IMR-90 (cell line): ENCODE measurements around the gene EHBP1. TPM values are rescaled to one million over a fixed set of nuclear protein-coding genes. Genes with fewer than 3 reads are reported as not detected.

ENCODE experiments used
- ATAC-seq: fragments of 200-7000 bp; cut with Tn5 transposase; 2 replicates; pipeline ENCODE4 v1.9.1; 2020; ENCODE audit warnings: low read depth, mild to moderate bottlenecking, moderate library complexity
- BruUV-seq: library from RNA; stranded (reverse); fragments of 400-500 nt; replicated peaks from 2 replicates; lab custom pipeline; 2021; lab: Mats Ljungman, UMichigan
- CTCF ChIA-PET: fragments of 300-600 bp; formaldehyde crosslinking; extraction: SDS; loops from one replicate; lab custom pipeline; 2021; ENCODE audit warnings: antibody characterized with exemption; lab: Yijun Ruan, JAX
- POLR2A ChIA-PET: fragments of 300-600 bp; sonication (Branson Sonifier 250); formaldehyde crosslinking; loops from one replicate; lab custom pipeline; 2022; ENCODE audit warnings: antibody characterized with exemption; ENCODE audit not compliant: unreplicated experiment; lab: Charles Lee
- DNase-seq: peaks from one replicate; pipeline ENCODE4 v3.0.0; 2013
- H2AFZ ChIP-seq: replicated peaks from 2 replicates; pipeline ENCODE3; 2013; ENCODE audit warnings: low read length, mild to moderate bottlenecking; ENCODE audit not compliant: poor library complexity
- H2AK5ac ChIP-seq: 2 replicates; pipeline ENCODE4 v1.6.1; 2013; ENCODE audit warnings: low read depth, low read length, inconsistent platforms
- H2AK9ac ChIP-seq: replicated peaks from 2 replicates; pipeline ENCODE3; 2013; ENCODE audit warnings: mild to moderate bottlenecking, low read depth, low read length, moderate library complexity; ENCODE audit not compliant: poor library complexity
- H2BK120ac ChIP-seq: 2 replicates; pipeline ENCODE4 v1.6.1; 2013; ENCODE audit warnings: low read depth, low read length, inconsistent platforms
- H2BK15ac ChIP-seq: 3 replicates; pipeline ENCODE4 v1.6.1; 2013; ENCODE audit warnings: low read depth, low read length, inconsistent platforms
- H2BK20ac ChIP-seq: 2 replicates; pipeline ENCODE4 v1.6.1; 2013; ENCODE audit warnings: low read depth, mild to moderate bottlenecking, inconsistent platforms, low read length, moderate library complexity
- H2BK5ac ChIP-seq: 2 replicates; pipeline ENCODE4 v1.6.1; 2013; ENCODE audit warnings: mild to moderate bottlenecking, low read depth, low read length, inconsistent platforms; ENCODE audit not compliant: poor library complexity, severe bottlenecking
- H3K14ac ChIP-seq: replicated peaks from 2 replicates; pipeline ENCODE4 v1.6.1; 2013; ENCODE audit warnings: low read depth, low read length, inconsistent platforms
- H3K18ac ChIP-seq: 2 replicates; pipeline ENCODE4 v1.6.1; 2013; ENCODE audit warnings: low read depth, low read length, control low read depth
- H3K23ac ChIP-seq: 2 replicates; pipeline ENCODE4 v1.6.1; 2013; ENCODE audit warnings: low read depth, low read length, inconsistent platforms
- H3K27ac ChIP-seq: 2 replicates; pipeline ENCODE4 v1.5.1; 2013; ENCODE audit warnings: mild to moderate bottlenecking, control low read depth, low read length; ENCODE audit not compliant: insufficient read depth
- H3K27me3 ChIP-seq: 2 replicates; pipeline ENCODE4 v1.6.1; 2013; ENCODE audit warnings: low read length; ENCODE audit not compliant: control insufficient read depth, insufficient read depth
- H3K36me3 ChIP-seq: 2 replicates; pipeline ENCODE4 v1.6.1; 2013; ENCODE audit warnings: low read length, mixed read lengths; ENCODE audit not compliant: control insufficient read depth, insufficient read depth
- H3K4ac ChIP-seq: 2 replicates; pipeline ENCODE4 v1.6.1; 2013; ENCODE audit warnings: low read depth, low read length, inconsistent platforms
- H3K4me1 ChIP-seq: 2 replicates; pipeline ENCODE4 v1.6.1; 2013; ENCODE audit warnings: low read length, mixed read lengths; ENCODE audit not compliant: control insufficient read depth, insufficient read depth
- H3K4me2 ChIP-seq: 2 replicates; pipeline ENCODE4 v1.6.1; 2013; ENCODE audit warnings: low read depth, mild to moderate bottlenecking, control low read depth, low read length, moderate library complexity
- H3K4me3 ChIP-seq: 2 replicates; pipeline ENCODE4 v1.5.1; 2013; ENCODE audit warnings: low read depth, mild to moderate bottlenecking, control low read depth, low read length, moderate library complexity; ENCODE audit not compliant: insufficient read depth
- H3K56ac ChIP-seq: 2 replicates; pipeline ENCODE4 v1.6.1; 2013; ENCODE audit warnings: low read length, inconsistent platforms; ENCODE audit not compliant: insufficient read depth; ENCODE audit errors: extremely low read depth
- H3K79me1 ChIP-seq, 2 experiments: 2 replicates each; pipeline ENCODE4 v1.6.1; 2013; ENCODE audit warnings: low read length in 2 of 2, inconsistent platforms in 1 of 2, low read depth in 1 of 2
- H3K9ac ChIP-seq: 2 replicates; pipeline ENCODE4 v1.6.1; 2013; ENCODE audit warnings: low read depth, low read length, control low read depth
- H3K9me1 ChIP-seq: 2 replicates; pipeline ENCODE4 v1.6.1; 2013; ENCODE audit warnings: low read length, inconsistent platforms; ENCODE audit not compliant: insufficient read depth
- H3K9me3 ChIP-seq: 2 replicates; pipeline ENCODE4 v1.6.1; 2013; ENCODE audit warnings: low read length; ENCODE audit not compliant: control insufficient read depth, insufficient read depth
- H4K20me1 ChIP-seq: 2 replicates; pipeline ENCODE4 v1.6.1; 2013; ENCODE audit warnings: low read length, inconsistent platforms; ENCODE audit not compliant: insufficient read depth
- H4K5ac ChIP-seq: 2 replicates; pipeline ENCODE4 v1.6.1; 2013; ENCODE audit warnings: mild to moderate bottlenecking, low read depth, low read length, control low read depth
- H4K8ac ChIP-seq, 2 experiments: 2 replicates each; pipeline ENCODE4 v1.6.1; 2013; ENCODE audit warnings: low read depth in 2 of 2, low read length in 2 of 2, control low read depth in 1 of 2, inconsistent platforms in 1 of 2
- H4K91ac ChIP-seq: 2 replicates; pipeline ENCODE4 v1.6.1; 2013; ENCODE audit warnings: low read depth, low read length, inconsistent platforms; ENCODE audit not compliant: insufficient read depth
- CEBPB ChIP-seq: IDR thresholded peaks from 2 replicates; pipeline ENCODE4 v1.6.1; 2012; ENCODE audit warnings: low read depth, low read length, improper control_type of control experiment
- ELK1 ChIP-seq: fragments of 150-350 bp; IDR thresholded peaks from 2 replicates; pipeline ENCODE4 v1.6.1; 2016; ENCODE audit warnings: low read depth, mild to moderate bottlenecking, low read length, moderate library complexity, borderline replicate concordance
- FOS ChIP-seq: fragments of 150-350 bp; IDR thresholded peaks from 2 replicates; pipeline ENCODE4 v1.6.1; 2016; ENCODE audit warnings: low read depth, low read length
- MAFK ChIP-seq: IDR thresholded peaks from 2 replicates; pipeline ENCODE4 v1.6.1; 2012; ENCODE audit warnings: low read depth, low read length, improper control_type of control experiment
- MAZ ChIP-seq: IDR thresholded peaks from 2 replicates; pipeline ENCODE4 v1.6.1; 2012; ENCODE audit warnings: low read depth, mild to moderate bottlenecking, low read length, improper control_type of control experiment, moderate library complexity, borderline replicate concordance
- MXI1 ChIP-seq: IDR thresholded peaks from 2 replicates; pipeline ENCODE4 v1.6.1; 2012; ENCODE audit warnings: low read depth, mild to moderate bottlenecking, low read length, moderate library complexity, borderline replicate concordance
- NFE2L2 ChIP-seq: fragments of 150-350 bp; IDR thresholded peaks from 2 replicates; pipeline ENCODE4 v1.6.1; 2016; ENCODE audit warnings: low read depth, mild to moderate bottlenecking, low read length
- POLR2A ChIP-seq: IDR thresholded peaks from 2 replicates; pipeline ENCODE4 v1.6.1; 2012; ENCODE audit warnings: mild to moderate bottlenecking, low read depth, low read length
- RCOR1 ChIP-seq: IDR thresholded peaks from 2 replicates; pipeline ENCODE4 v1.6.1; 2012; ENCODE audit warnings: mild to moderate bottlenecking, low read length, improper control_type of control experiment; ENCODE audit not compliant: insufficient replicate concordance
- dilution Hi-C: fragments of 300-500 bp; cut with HindIII; formaldehyde crosslinking; loops from one replicate; pipeline ENCODE4 v1.14.3; 2018; ENCODE audit warnings: low sequenced_read_pairs; ENCODE audit not compliant: unreplicated experiment
- in situ Hi-C: fragments of 300-500 bp; cut with MboI; formaldehyde crosslinking; loops from 3 replicates; pipeline ENCODE4 v1.14.3; 2019; ENCODE audit warnings: low sequenced_read_pairs, inconsistent platforms, mixed read lengths
- intact Hi-C: fragments of 100-400 bp; cut with micrococcal nuclease; formaldehyde crosslinking; loops from 2 replicates; pipeline ENCODE4 v1.10.0; 2022
- polyA plus RNA-seq, 3 experiments: library from polyadenylated mRNA; depleted of rRNA; stranded (reverse); fragments of >200 nt; gene quantifications; 2 replicates each; pipeline ENCODE4 v1.2.3, GENCODE V29; 2012; ENCODE audit warnings: low replicate concordance in 1 of 3
- total RNA-seq: library from RNA; depleted of rRNA; stranded (reverse); fragments of >200 nt; gene quantifications from 2 replicates; pipeline ENCODE4 v1.2.3, GENCODE V29; 2012

The EHBP1 gene
- total and polyA plus RNA-seq, 2 of the 4 experiments (the other 2 are of a cell fraction), result 28.3 to 44.4 TPM

GRCh38 chr2:62972601-62973000, 267.1 kb downstream of the EHBP1 start:
- TF ChIP-seq POLR2A (no peak), MXI1 (no peak), MAZ (no peak), MAFK (no peak), ELK1 (no peak), RCOR1 (no peak), FOS (no peak), CEBPB (no peak), NFE2L2 (no peak)
- DNase-seq (no peak), ATAC-seq (no peak)
- ChIA-PET POLR2A (no interaction called here), CTCF (interaction anchor here (0.8 kb wide), 1 partner anchor 28 kb away, joined by 3 read pairs; no protein-coding TSS in a partner anchor)
- H4K91ac ChIP-seq, result no peak overlapping the region
- no peak overlapping the region for H3K18ac ChIP-seq
- H3K79me1 ChIP-seq, result no peaks in the 10 kb centered on the region
- H3K9me1 ChIP-seq, result peaks cover 3% of the 10 kb centered on the region; the same call in 1 of the 2 replicates
- no peak overlapping the region for H2BK120ac ChIP-seq
- H2BK15ac ChIP-seq, result no peak overlapping the region
- no peak overlapping the region for H2AK9ac ChIP-seq
- H4K20me1 ChIP-seq, result no peaks in the 10 kb centered on the region
- H2AK5ac ChIP-seq, result no peak overlapping the region
- no peaks in the 10 kb centered on the region for H3K9me3 ChIP-seq
- no peak overlapping the region for H3K9ac ChIP-seq
- H4K8ac ChIP-seq, result no peak overlapping the region
- H4K5ac ChIP-seq, result no peak overlapping the region
- no peak overlapping the region for H2BK20ac ChIP-seq
- peaks cover 5% of the 10 kb centered on the region; the same call in 1 of the 2 replicates for H3K36me3 ChIP-seq
- no peak overlapping the region for H3K14ac ChIP-seq
- intact Hi-C loops (no loop called here), in situ Hi-C loops (no loop called here), dilution Hi-C loops (no loop called here)
- H3K4me2 ChIP-seq, result no peak overlapping the region
- no peak overlapping the region for H2BK5ac ChIP-seq
- no peaks in the 10 kb centered on the region for H3K27me3 ChIP-seq
- H3K56ac ChIP-seq, result no peak overlapping the region
- H3K4me1 ChIP-seq, result no peaks in the 10 kb centered on the region
- H3K27ac ChIP-seq, result no peak overlapping the region
- no peak overlapping the region for H2AFZ ChIP-seq
- no TSS peak for BruUV-seq
- H3K4me3 ChIP-seq, result no peak overlapping the region
- H3K23ac ChIP-seq, result no peak overlapping the region
- H3K4ac ChIP-seq, result no peak overlapping the region
